ENCODE measurements around the gene HDAC4. TPM values are rescaled to one million over a fixed set of nuclear protein-coding genes. Genes with fewer than 3 reads are reported as not detected.

HDAC4 gene
- total and polyA plus RNA-seq, 2 of the 8 experiments (the other 6 are each of a cell fraction or from before 2014, with no cell fraction given): 15.4 to 31.5 TPM

GRCh38 chr2:239053801-239054503 is 346.9 kb downstream of the HDAC4 start (continued):
- no peak for TF ChIP-seq POU5F1 (IDR thresholded peaks at IDR 0.05; ENCODE audit: low read depth, low read length)

All from H1 (cell line).